GM18505 (cell line): Measurements from ENCODE around the gene BROX.
"Not testable (repeated sequence)": the region's sequence is repeated elsewhere in the genome, so short reads cannot be mapped to it uniquely, and the experiment has no call there.

Source experiments
- ATAC-seq: cut with Tn5 transposase; IDR thresholded peaks from one replicate; pipeline ENCODE4 v1.9.1; 2021; ENCODE audit not compliant: unreplicated experiment
- POLR2A ChIP-seq: IDR thresholded peaks from 4 replicates; pipeline ENCODE4 v1.6.1; 2011; ENCODE audit warnings: borderline replicate concordance; ENCODE audit not compliant: insufficient read depth, insufficient read length; ENCODE audit errors: extremely low read depth

Gene BROX

GRCh38 chr1:222709700-222710153 lies 2.6 kb upstream of the BROX start:
- no peak for TF ChIP-seq POLR2A
- no peak for ATAC-seq

DNA sequence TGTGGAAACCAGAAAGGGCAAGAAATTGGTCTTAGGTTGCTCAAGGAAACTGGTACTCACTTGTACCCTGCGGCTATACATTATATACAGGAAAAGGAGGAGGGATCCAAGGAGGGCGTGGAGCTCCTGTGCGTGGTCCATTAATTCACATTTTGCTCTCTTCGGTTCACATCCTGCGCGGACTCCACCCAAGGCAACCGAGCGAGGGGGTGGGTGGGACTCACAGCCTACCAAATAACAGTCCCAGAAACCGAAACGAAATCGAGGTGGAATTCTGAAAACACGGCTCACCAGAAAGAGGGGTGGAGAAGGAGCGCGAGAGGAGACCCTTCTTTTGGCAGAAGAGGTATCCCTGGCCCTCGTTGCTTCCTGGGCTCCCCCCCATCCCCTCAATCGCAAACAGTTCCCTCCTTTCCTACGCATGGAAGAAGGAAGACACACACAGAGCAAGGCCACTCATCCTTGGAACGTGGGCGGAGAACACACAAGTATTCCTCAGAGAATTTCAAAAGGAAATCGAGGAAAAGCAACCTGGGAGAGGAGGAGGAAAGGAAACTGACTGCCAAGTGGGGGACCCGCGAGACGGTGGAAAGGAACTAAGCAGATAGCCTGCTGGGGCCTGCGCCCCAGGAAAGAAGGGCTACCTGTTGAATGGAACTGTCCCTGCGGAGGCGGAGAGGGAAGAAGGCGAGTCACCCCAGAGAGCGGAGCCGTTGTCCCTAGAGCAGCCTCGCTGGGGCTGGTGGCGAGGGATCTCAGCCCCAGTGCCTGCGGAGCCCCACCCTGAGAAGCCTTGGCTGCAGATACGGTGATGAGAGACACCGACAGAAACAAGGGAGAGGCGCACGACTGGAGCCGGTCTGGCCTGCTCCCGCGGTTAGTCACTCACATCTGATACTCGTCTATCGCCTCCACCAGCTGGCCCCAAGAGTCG lies 778 bp upstream of the BROX start:
- ATAC-seq = peak; percentile 30

DNA sequence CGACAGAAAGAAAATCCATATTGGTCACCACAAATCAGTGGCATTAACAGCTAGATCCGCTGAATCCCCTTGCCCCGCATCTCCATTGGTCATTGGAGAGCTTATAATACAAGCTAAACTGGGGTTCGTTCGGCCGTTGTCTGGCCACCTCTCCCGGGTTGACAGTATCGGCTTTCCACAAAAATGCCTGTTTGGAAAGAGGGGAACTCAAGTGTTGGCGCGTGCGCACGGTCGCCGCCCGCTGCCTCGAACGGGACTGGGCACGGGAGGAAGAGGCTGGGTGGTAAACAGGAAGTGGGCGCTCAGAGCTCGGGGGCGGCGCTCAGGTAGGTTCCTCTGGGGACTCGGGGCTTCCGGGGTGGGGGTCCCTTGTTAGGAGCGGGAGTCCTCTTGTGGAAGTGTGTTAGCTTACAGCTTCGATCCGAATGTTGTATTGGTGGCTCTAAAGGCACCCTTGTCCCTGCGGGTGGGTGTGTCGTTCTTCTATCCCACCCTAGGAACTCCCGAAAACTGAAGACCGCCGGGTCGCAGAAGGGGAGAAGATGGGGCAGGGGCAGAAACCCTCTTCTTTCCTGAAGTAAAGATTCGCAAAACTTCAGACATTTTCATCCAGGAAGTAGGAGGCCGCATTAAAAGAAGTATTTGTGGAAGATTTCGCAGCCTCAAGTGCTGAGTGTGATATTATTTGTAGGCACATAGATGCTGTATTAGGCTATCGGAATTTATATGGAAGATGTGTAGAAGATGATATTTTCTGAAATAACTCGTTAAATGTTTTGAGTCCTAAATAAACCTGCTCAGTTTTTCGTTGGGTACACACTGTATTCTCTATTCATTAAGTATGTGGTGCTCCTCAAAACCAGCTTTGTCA lies 962 bp downstream of the BROX start:
- peak; percentile 67 for ATAC-seq
- TF ChIP-seq POLR2A = peak; percentile 63

More for the DNA sequence above, 778 bp upstream of the BROX start:
- peak; percentile 5 for TF ChIP-seq POLR2A

- ATAC-seq = no peak
- no peak for TF ChIP-seq POLR2A
These were observed 4.0 kb downstream of the BROX start for GRCh38 chr1:222716393-222716792.

- TF ChIP-seq POLR2A = no peak
- ATAC-seq = no peak
These were observed 16.4 kb downstream of the BROX start for GRCh38 chr1:222728746-222729145.

- no peak for ATAC-seq
- TF ChIP-seq POLR2A = no peak
These were observed 18.5 kb downstream of the BROX start for GRCh38 chr1:222730866-222731265.

GRCh38 chr1:222732216-222733159 lies 20.1 kb downstream of the BROX start:
- TF ChIP-seq POLR2A = no peak
- ATAC-seq = peak; percentile 98

DNA sequence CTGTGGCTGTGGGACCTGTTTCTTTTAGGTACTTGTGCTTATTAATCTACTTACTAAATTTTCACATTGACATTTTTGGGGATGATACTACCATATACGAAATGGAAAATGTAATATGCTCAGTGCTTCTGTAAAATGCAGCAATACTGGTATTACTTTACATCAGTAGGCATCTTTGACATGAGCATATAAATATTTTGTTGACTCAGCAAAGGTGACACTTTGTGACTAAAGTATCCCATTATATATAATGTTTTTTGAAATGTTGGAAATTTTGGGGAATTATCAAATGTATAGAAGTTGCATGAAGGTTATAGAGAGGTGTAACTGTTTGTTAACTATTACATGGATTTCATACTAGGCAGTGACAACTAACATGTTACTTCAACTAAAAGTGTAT lies 22.4 kb downstream of the BROX start:
- no peak for TF ChIP-seq POLR2A
- no peak for ATAC-seq

DNA sequence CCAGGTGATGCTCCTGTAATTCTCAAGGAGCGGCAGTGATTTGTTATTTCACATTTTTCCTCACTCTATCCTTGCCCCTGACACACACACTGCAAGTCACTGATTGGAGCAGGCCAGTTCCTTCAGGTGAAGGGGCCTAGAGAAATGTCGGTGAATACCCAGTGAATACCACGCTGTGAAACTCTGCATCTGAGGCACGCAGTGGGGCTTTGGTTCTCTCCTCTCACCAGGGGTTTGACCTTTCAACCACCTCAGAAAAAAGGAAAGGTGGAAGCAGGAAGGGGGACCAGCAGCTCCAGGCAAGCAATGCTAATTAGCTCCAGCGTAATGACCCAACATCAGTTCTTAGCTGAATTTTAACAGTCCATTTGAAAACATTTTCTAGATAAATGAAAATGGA lies 24.1 kb downstream of the BROX start:
- ATAC-seq = no peak
- TF ChIP-seq POLR2A = no peak

GRCh38 chr1:222736972-222737371 lies 24.6 kb downstream of the BROX start, which contains the start of gene FAM177B:
Gene FAM177B (plus strand): TSS chr1:222737202. CDS start chr1:222746546, 9,344 bp downstream.
- no peak for ATAC-seq
- no peak for TF ChIP-seq POLR2A

DNA sequence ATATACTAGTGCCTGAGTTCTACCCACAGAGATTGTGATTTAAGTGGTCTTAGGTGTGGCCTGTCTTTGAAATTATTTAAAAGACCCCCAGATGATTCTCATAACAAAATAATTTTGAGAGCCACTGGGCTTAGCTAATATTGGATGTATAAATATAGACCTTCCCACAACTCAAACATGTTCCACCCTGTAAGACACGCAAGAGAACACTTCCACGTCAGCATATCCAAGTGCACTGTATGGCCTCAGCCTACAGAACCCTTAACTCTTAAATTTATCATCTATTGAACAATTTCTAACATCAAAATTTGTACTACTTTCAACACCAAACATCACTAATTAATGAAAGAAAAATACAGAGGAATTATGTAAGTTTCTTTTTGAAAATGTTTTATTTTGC lies 27.1 kb downstream of the BROX start:
- no peak for TF ChIP-seq POLR2A
- ATAC-seq = no peak

- ATAC-seq = no peak
- TF ChIP-seq POLR2A = no peak
These were observed 27.6 kb downstream of the BROX start for GRCh38 chr1:222739929-222740328.

- ATAC-seq = not testable (repeated sequence)
These were observed 29.5 kb downstream of the BROX start for GRCh38 chr1:222741630-222742457.
